Mucosa of stomach (tissue), 1 donor: Measurements from ENCODE around the gene HDGFL2.

ENCODE experiments used
- H3K27me3 ChIP-seq: one replicate; pipeline ENCODE4 v1.7.0; 2013; ENCODE audit warnings: mild to moderate bottlenecking, low read length; ENCODE audit not compliant: control insufficient read depth, insufficient read depth
- H3K36me3 ChIP-seq: one replicate; pipeline ENCODE4 v1.7.0; 2013; ENCODE audit warnings: low read length; ENCODE audit not compliant: control insufficient read depth, insufficient read depth
- H3K4me1 ChIP-seq: one replicate; pipeline ENCODE4 v1.7.0; 2013; ENCODE audit warnings: mild to moderate bottlenecking, low read length; ENCODE audit not compliant: control insufficient read depth, insufficient read depth
- H3K4me3 ChIP-seq: one replicate; pipeline ENCODE4 v1.7.0; 2013; ENCODE audit warnings: low read length
- H3K9ac ChIP-seq: one replicate; pipeline ENCODE4 v1.7.0; 2013; ENCODE audit warnings: mild to moderate bottlenecking, low read length, moderate library complexity
- H3K9me3 ChIP-seq: one replicate; pipeline ENCODE4 v1.7.0; 2013; ENCODE audit warnings: mild to moderate bottlenecking, low read length, moderate library complexity; ENCODE audit not compliant: control insufficient read depth
- donor health status: Pancreatic carcinoma.

The HDGFL2 gene

DNA sequence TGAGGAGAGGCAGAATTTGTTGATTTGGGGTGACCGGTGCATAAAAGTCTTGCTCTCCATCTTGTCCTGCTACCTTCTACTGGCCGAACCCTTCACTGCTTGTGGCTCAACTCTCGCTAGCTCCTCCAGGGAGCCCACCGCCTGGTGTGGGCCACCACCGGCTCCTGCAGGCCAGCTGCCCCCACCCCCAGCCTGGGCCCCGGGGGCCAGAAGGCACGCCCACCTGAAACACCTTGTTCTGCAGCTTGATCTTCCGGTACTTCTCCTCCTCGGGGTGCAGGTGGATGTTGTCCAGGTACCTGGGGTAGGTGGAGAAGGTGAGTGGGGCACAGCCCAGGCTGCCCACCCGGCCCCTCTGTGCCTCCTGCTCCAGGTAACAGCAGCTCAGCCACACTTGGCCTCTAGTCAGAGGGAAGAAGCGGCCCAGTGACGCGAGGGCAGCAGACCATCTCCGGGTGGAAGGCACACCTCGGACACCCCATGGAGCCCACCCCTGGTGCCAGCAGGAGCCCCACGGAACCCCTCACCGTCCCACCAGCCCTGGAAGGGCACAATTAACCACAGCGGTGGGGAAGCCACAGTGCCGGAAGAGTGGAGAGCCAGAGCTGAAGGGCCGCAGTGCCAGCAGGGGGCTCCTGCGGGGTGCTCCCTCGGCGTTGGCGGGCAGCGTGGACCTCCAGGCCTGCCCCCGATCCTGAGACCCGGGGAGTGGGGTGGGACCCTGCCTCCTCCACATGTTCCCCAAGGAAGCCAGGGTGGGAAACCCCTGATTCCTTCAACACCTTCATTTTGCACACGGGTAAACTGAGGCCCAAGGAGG, 24.6 kb upstream of the HDGFL2 start:
- Histone ChIP-seq H3K9ac (no peak overlapping the region), H3K36me3 (peaks cover 20% of the 10 kb centered on the region), H3K27me3 (no peaks in the 10 kb centered on the region), H3K4me1 (peaks cover 3% of the 10 kb centered on the region), H3K9me3 (no peaks in the 10 kb centered on the region), H3K4me3 (no peak overlapping the region)

DNA sequence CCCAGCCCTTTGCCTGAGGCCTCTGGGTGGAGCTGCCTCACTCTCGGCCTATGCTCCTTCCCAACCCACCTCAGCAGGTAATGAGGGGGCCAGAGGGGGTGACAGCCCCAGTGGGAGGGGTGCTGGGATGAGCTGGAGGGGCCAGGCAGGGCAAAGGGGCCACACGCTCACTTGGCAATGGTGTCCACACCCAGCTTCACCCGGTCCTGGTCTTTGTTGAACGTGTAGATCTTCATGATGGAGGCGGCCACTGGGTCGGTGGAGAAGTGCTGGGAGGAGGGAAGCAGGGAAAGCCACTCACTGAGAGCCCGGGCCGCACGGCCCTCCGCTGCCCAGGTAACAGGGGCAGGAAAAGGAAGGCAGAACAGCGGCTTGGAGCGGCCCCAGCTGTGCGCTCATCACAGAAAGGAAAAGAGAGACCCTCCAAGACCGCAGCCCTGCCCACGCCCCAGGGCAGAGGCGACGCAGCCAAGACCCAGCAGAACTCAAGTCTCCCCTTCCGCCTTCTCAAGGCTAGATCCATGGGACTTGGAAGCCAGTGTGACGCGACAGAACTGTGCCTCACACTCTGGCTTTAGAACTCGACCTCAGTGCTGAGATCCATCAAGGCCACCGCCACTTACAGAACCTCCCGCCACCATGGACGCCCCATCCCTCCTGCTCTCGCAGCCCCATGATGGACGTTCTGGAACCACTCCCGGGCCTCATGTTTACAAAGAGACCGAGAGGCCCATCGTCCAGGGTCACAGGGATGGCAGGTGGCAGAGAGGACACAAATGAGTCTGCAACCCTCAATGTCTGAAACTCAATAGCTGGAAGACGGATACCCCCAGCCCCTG, 23.7 kb upstream of the HDGFL2 start:
- peaks cover 20% of the 10 kb centered on the region for H3K36me3 ChIP-seq
- no peak overlapping the region for H3K4me3 ChIP-seq
- H3K27me3 ChIP-seq = no peaks in the 10 kb centered on the region
- no peak overlapping the region for H3K9ac ChIP-seq
- H3K9me3 ChIP-seq = no peaks in the 10 kb centered on the region
- peaks cover 3% of the 10 kb centered on the region for H3K4me1 ChIP-seq

GRCh38 chr19:4449022-4449638, 23.0 kb upstream of the HDGFL2 start:
- H3K4me3 ChIP-seq = no peak overlapping the region
- H3K9me3 ChIP-seq = no peaks in the 10 kb centered on the region
- no peaks in the 10 kb centered on the region for H3K27me3 ChIP-seq
- peaks cover 20% of the 10 kb centered on the region for H3K36me3 ChIP-seq
- no peak overlapping the region for H3K9ac ChIP-seq
- H3K4me1 ChIP-seq = peaks cover 3% of the 10 kb centered on the region

- Histone ChIP-seq H3K27me3 (no peaks in the 10 kb centered on the region), H3K4me3 (no peak overlapping the region), H3K9me3 (no peaks in the 10 kb centered on the region), H3K36me3 (peaks cover 20% of the 10 kb centered on the region), H3K4me1 (peaks cover 3% of the 10 kb centered on the region), H3K9ac (no peak overlapping the region)
Measured at GRCh38 chr19:4449639-4450028, 22.5 kb upstream of the HDGFL2 start.

DNA sequence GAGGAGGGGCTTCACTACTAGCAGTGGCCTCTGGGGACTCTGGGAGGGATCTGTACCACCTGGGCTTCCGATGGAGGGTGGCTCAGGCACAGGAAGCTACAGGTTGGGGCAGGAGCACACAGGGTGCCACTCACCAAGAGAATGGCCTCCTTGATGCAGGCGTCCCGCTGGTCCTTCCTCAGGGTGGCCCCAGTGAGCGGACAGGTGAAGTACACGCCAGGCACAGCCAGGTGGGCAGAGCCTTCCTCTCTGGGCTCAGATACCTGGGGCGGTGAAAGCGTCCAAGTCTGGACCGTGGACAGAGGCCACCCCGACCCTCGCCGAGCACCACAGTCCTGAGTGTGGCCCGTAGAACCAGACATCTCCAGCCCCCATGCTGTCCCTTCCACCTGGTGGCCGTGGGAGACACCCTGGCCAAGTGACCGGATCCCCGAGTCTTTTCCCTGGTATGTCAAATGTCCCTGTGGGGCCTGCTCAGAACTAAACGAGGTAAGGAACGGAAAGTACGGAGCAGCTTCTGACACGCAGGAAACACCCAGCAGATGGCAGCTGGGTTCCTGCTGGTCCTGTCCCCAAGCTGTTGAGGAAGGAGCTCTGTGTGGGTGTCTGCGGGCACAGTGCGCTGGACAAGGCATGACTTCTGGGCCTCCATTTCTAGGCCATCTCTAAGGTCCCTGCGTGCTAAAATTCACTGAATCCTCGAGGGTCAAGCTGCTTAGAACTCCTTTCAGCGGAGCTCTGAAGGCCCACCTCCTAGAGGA, 19.7 kb upstream of the HDGFL2 start:
- Histone ChIP-seq H3K36me3 (peaks cover 8% of the 10 kb centered on the region), H3K27me3 (no peaks in the 10 kb centered on the region), H3K9ac (no peak overlapping the region), H3K4me3 (no peak overlapping the region), H3K9me3 (no peaks in the 10 kb centered on the region), H3K4me1 (peaks cover 14% of the 10 kb centered on the region)

DNA sequence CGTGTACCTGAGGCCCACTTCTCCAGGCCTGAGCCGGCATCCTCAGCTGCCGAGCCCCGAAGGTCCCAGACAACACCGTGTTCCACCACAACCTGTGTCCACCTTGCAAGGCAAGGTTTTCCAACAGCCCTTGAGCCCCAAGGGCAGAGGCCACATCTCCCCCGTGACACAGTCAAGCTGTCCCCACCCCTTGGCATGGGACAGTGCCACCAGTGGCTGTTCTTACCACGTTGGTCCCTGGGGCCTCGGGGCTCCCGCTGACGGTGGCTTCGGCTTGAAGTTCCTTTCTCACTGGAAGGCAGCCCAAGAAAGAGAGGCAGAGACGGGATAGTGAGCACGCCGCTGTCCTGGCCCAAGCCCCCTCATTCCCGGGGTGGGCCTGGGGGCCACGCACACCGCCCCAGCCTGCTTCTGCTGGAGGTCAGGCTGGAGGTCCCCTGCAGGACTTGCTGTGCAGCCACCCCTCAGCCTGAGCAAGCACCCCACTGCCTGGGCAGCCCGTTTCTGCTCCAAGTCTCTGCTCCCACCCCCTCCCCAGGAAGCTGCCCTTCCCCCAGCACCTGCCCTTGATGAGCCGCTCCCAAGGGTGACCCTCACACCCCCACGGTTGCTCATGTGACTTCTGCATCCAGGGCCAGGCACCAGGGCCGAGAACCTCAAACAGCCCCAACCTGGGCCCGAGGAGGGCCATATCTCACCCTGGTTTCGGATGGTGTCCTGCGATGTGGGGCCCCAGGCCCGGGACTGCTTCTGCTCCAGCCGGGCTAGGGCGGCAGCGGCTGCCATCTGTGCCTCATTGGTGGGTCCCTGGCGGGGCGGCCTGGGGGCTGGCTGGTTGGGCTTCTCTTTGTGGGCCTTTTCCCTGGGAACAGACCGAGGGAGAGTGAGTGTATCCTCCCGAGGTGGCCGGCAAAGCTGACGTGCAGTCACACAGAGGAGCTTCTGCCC, 18.6 kb upstream of the HDGFL2 start:
- H3K4me1 ChIP-seq = peaks cover 14% of the 10 kb centered on the region
- H3K27me3 ChIP-seq = no peaks in the 10 kb centered on the region
- H3K4me3 ChIP-seq = no peak overlapping the region
- H3K9me3 ChIP-seq = no peaks in the 10 kb centered on the region
- H3K9ac ChIP-seq = no peak overlapping the region
- H3K36me3 ChIP-seq = no peaks in the 10 kb centered on the region

DNA sequence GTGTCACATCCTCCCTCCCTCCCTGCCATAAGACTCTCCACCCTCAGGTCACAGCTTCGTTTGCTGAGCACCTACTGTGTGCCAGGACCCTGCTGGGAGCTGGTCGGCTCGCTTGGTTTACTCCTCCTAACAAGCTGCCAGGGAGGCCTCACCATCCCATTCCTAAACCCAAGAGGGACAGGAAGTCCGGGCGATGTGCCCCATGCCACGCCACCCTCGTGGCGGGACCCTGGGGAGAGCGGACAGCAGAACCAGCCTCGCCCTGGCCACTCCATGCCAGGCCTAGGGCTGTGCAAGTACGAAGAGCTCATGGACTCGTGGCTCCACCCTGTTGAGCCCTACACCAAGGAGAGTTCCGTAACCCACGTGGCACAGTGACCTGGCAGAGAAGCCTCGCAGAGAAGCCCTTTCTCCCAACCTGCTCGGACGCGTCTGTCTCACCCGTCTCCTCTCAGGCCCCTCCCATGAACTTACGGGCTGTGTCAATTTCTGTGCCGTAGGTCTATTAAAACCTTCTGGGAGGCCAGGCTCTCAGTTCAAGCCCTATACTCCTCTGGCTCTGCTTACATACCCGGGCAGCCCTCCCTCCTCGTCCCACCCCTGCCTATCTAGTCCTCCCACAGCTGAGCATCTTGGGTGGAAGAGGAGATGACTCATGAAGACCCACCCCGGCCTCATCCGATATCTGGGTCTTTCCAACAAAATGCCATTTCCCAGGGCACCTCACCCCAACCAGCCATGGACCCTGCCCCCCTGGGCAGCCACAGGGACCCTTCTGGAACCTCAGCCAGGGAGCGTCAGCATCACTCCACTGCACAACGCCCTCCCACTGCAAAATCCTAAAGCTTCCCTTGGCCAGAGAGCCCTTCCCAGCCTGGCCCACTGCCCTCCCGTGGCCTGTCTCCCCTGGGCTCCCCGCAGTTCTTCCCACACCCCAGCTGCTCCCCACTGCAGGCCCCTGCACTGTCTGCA, 17.1 kb upstream of the HDGFL2 start:
- Histone ChIP-seq H3K4me3 (no peak overlapping the region), H3K27me3 (no peaks in the 10 kb centered on the region), H3K9me3 (no peaks in the 10 kb centered on the region), H3K9ac (no peak overlapping the region), H3K36me3 (no peaks in the 10 kb centered on the region), H3K4me1 (peaks cover 10% of the 10 kb centered on the region)

GRCh38 chr19:4455719-4456475, 16.2 kb upstream of the HDGFL2 start:
- Histone ChIP-seq H3K4me3 (no peak overlapping the region), H3K36me3 (no peaks in the 10 kb centered on the region), H3K4me1 (peaks cover 10% of the 10 kb centered on the region), H3K9me3 (no peaks in the 10 kb centered on the region), H3K9ac (peak overlapping the region; percentile 76), H3K27me3 (no peaks in the 10 kb centered on the region)

GRCh38 chr19:4456476-4456842, 15.6 kb upstream of the HDGFL2 start:
- peaks cover 10% of the 10 kb centered on the region for H3K4me1 ChIP-seq
- peak overlapping the region; percentile 76 for H3K9ac ChIP-seq
- H3K4me3 ChIP-seq = peak overlapping the region; percentile 14
- H3K27me3 ChIP-seq = no peaks in the 10 kb centered on the region
- no peaks in the 10 kb centered on the region for H3K9me3 ChIP-seq
- H3K36me3 ChIP-seq = no peaks in the 10 kb centered on the region
